Lung (tissue), 12 donors: ENCODE data around the gene STK24. TPM values are rescaled to one million over a fixed set of nuclear protein-coding genes. Genes with fewer than 3 reads are reported as not detected.

ENCODE experiments used
- ATAC-seq: fragments of 200-7000 bp; cut with Tn5 transposase; one replicate; pipeline ENCODE4 v1.9.1; 2020; ENCODE audit warnings: moderate number of reproducible peaks; ENCODE audit not compliant: insufficient read depth, low FRiP score
- DNase-seq, 3 donors: peaks; one replicate each; pipeline ENCODE4 v3.0.0-alpha.2; 2013 to 2017
- H3K27ac ChIP-seq, 2 donors: one replicate each; pipeline ENCODE4 v1.5.1; 2013; ENCODE audit warnings: mild to moderate bottlenecking in 2 of 2, moderate library complexity in 2 of 2, control low read depth in 1 of 2, inconsistent platforms in 1 of 2, low read depth in 1 of 2, low read length in 1 of 2
- H3K27me3 ChIP-seq, 3 donors: one replicate each; pipeline ENCODE4 v1.5.1; 2013; ENCODE audit warnings: low read length in 2 of 3; ENCODE audit not compliant: control insufficient read depth in 3 of 3, insufficient read depth in 3 of 3
- H3K36me3 ChIP-seq, 4 donors: one replicate each; pipeline ENCODE4 v1.5.1; 2013; ENCODE audit warnings: low read length in 4 of 4, mild to moderate bottlenecking in 1 of 4, moderate library complexity in 1 of 4; ENCODE audit not compliant: control insufficient read depth in 4 of 4, insufficient read depth in 4 of 4
- H3K4me1 ChIP-seq, 5 donors: one replicate each; pipeline ENCODE4 v1.5.1; 2013; ENCODE audit warnings: low read length in 5 of 5, mild to moderate bottlenecking in 2 of 5, moderate library complexity in 1 of 5; ENCODE audit not compliant: control insufficient read depth in 5 of 5, insufficient read depth in 5 of 5
- H3K4me3 ChIP-seq: one replicate; pipeline ENCODE4 v1.5.1; 2013; ENCODE audit warnings: mild to moderate bottlenecking, control low read depth, moderate library complexity
- H3K9ac ChIP-seq, 2 donors: one replicate each; pipeline ENCODE4 v1.5.1; 2013; ENCODE audit warnings: low read length in 2 of 2, control low read depth in 1 of 2; ENCODE audit not compliant: insufficient read depth in 1 of 2
- H3K9me3 ChIP-seq, 4 donors: one replicate each; pipeline ENCODE4 v1.5.1; 2013; ENCODE audit warnings: low read length in 3 of 4, mild to moderate bottlenecking in 1 of 4, moderate library complexity in 1 of 4; ENCODE audit not compliant: control insufficient read depth in 4 of 4, insufficient read depth in 3 of 4
- WGBS, 2 donors: extraction: QIAGEN DNeasy Blood & Tissue Kit; methylation state at CpG; one replicate each; pipeline ENCODE4 v1.1.7; 2013; 5-methylcytosine and 5-hydroxymethylcytosine counted together
- polyA plus RNA-seq, 2 donors: library from polyadenylated mRNA; stranded (reverse); fragments of 200-250 nt; gene quantifications; one replicate each; pipeline ENCODE4 v1.2.1, GENCODE V29; 2013
- total RNA-seq, 2 donors: library from RNA; depleted of rRNA in 1 of 2; stranded (reverse); fragments of >200 nt in 1 of 2; gene quantifications; one replicate each; pipeline ENCODE4 v1.2.1, GENCODE V29; 2014 to 2021
- TF ChIP-seq, protein P1 (sequence below): IDR thresholded peaks from 2 replicates; pipeline ENCODE4 v1.5.1; 2012; ENCODE audit warnings: mild to moderate bottlenecking; ENCODE audit errors: control extremely low read depth, extremely low read depth
- donor health status: control.
- donor health status: control.
- donor health status: Bipolar disorder and iron deficiency.
- donor health status: healthy.
- donor health status: DM: yes; HTN: yes; CAD: no.

The STK24 gene
- total and polyA plus RNA-seq, 4 donors: 38.0 to 102 (median 64.5) TPM

DNA sequence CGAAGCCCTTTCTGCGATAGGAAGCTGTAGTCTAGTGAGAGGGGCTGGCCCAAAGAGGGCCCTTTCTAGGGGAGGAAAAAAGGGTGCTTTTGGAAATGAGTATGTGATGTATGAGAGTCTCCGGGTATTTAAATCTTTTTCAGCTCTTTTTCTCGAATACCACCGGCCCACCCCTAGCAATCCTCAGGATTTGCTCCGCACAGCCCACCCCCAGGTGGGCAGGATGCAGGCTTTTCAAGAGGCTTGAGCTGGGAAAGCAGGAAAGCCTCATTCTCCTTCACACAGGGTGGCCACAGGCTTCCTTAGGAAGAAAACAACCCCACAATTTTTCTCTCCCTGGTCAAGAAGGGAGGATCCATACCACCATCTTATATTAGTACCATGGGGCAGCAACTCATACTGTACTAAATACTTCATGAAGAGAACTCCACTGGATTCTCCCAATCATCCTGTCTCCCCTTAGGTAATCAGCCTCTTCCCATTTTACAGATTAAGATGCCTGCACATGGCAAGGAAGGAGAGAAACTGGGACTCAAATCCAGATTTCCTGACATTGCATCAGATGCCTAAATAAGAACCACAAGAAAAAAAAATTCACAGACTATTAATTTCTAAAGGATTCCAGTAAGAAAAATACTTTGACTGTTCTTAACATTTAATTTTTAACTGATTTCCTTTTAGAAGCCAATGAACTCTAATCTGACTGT lies 84.4 kb downstream of the STK24 start:
- no peak for ATAC-seq
- H3K36me3 ChIP-seq: peaks cover 0 to 4% (median 0%) of the 10 kb centered on the region in 4 donors
- no peak for DNase-seq
- no peak overlapping the region for H3K9ac ChIP-seq
- no peak overlapping the region for H3K4me3 ChIP-seq
- H3K27ac ChIP-seq: no peak overlapping the region
- WGBS, 2 donors: 86 to 93% methylated on average over 6 of the region's 6 CpGs
- TF ChIP-seq, protein P1, sequence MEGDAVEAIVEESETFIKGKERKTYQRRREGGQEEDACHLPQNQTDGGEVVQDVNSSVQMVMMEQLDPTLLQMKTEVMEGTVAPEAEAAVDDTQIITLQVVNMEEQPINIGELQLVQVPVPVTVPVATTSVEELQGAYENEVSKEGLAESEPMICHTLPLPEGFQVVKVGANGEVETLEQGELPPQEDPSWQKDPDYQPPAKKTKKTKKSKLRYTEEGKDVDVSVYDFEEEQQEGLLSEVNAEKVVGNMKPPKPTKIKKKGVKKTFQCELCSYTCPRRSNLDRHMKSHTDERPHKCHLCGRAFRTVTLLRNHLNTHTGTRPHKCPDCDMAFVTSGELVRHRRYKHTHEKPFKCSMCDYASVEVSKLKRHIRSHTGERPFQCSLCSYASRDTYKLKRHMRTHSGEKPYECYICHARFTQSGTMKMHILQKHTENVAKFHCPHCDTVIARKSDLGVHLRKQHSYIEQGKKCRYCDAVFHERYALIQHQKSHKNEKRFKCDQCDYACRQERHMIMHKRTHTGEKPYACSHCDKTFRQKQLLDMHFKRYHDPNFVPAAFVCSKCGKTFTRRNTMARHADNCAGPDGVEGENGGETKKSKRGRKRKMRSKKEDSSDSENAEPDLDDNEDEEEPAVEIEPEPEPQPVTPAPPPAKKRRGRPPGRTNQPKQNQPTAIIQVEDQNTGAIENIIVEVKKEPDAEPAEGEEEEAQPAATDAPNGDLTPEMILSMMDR: no peak
- H3K9me3 ChIP-seq: no peaks in the 10 kb centered on the region
- H3K27me3 ChIP-seq: no peaks in the 10 kb centered on the region
- peaks cover 7 to 42% (median 31%) of the 10 kb centered on the region in 5 donors for H3K4me1 ChIP-seq

DNA sequence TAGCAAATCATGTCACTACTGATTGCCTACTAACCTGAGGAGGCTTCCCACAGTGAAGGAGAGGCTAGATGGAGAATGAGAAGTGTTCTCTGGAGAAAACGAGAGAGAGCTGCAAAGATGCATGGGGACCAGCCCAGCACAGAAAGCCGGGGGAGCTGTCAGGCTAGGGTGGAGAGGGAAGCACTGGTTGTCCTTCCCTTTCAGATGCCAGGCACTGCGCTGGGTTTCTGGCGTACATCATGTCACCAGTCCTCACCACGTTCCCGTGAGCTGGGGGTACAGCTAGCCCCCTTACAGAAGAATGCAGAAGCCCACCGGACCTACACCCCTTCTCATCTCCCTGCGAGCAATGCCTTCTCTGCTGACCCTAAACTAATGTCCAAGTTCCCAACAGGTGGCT lies 86.0 kb downstream of the STK24 start:
- H3K4me3 ChIP-seq: no peak overlapping the region
- peaks cover 0 to 4% (median 0%) of the 10 kb centered on the region in 4 donors for H3K36me3 ChIP-seq
- ATAC-seq (no peak), DNase-seq (no peak)
- peaks cover 7 to 35% (median 24%) of the 10 kb centered on the region in 5 donors for H3K4me1 ChIP-seq
- TF ChIP-seq, protein P1: no peak
- H3K27me3 ChIP-seq: no peaks in the 10 kb centered on the region
- no peaks in the 10 kb centered on the region for H3K9me3 ChIP-seq
- H3K27ac ChIP-seq: no peak overlapping the region
- 66 to 83% methylated on average over 8 of the region's 8 CpGs for WGBS, 2 donors
- no peak overlapping the region for H3K9ac ChIP-seq

DNA sequence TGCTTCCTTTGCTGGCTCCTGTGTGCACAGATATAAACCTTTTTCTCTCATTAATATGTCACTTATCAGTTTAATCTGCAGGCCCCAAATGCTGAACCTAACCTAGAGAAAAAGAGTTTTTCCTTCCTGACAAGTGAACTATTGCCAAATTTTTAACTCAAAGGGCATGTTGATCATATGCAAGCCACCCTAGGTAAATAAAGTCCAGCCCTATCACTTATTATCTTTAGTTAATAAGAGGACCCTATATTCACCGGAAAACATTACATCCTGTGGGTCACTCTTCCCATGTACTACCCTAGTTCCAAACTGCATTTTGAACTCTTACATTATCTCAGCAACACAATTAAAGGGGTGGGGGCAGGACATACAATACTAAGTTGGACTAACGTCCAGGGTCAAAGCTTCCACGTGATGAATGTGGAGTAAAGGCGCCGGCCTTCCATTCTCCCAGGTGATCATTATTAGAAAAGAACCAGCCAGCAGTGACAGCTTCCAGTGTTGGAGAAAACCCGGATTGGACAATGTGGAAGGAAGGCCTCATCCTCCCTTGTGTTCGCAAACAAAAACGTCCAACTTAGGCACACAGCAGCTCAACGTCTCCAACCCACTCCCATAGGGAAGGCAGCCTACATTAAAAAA lies 86.6 kb downstream of the STK24 start:
- Histone ChIP-seq H3K36me3 (peaks cover 0 to 4% (median 0%) of the 10 kb centered on the region in 4 donors), H3K9me3 (no peaks in the 10 kb centered on the region), H3K4me3 (no peak overlapping the region), H3K27ac (peak overlapping the region in 1 of 2 donors; percentile 24), H3K27me3 (no peaks in the 10 kb centered on the region), H3K9ac (no peak overlapping the region), H3K4me1 (peaks cover 8 to 38% (median 24%) of the 10 kb centered on the region in 5 donors)
- TF ChIP-seq, protein P1: no peak
- ATAC-seq (no peak), DNase-seq (no peak)
- WGBS, 2 donors: 68% methylated on average over 9 of the region's 9 CpGs
